Left forelimb (tissue), 1 donor: Measurements from ENCODE around the gene MAPK14.

Source experiments
- DNase-seq: peaks from one replicate; pipeline ENCODE4 v3.0.0-alpha.2; 2018; ENCODE audit warnings: low spot score

The MAPK14 gene

GRCh38 chr6:36138667-36139066 lies 111.1 kb downstream of the MAPK14 start:
- DNase-seq: no peak

- no peak for DNase-seq
Measured at GRCh38 chr6:36139431-36139830, 111.8 kb downstream of the MAPK14 start.

- DNase-seq: no peak
Measured at GRCh38 chr6:36139991-36140710, 112.5 kb downstream of the MAPK14 start.

GRCh38 chr6:36141091-36141490 lies 113.5 kb downstream of the MAPK14 start:
- DNase-seq: no peak

- no peak for DNase-seq
Measured at GRCh38 chr6:36141961-36142360, 114.4 kb downstream of the MAPK14 start.

- no peak for DNase-seq
Measured at GRCh38 chr6:36142971-36143838, 115.6 kb downstream of the MAPK14 start.

GRCh38 chr6:36145495-36145894 lies 117.9 kb downstream of the MAPK14 start:
- DNase-seq: no peak

GRCh38 chr6:36147294-36147693 lies 119.7 kb downstream of the MAPK14 start:
- DNase-seq: no peak

- DNase-seq: no peak
Measured at GRCh38 chr6:36149476-36149875, 121.9 kb downstream of the MAPK14 start.

GRCh38 chr6:36150283-36150682 lies 122.7 kb downstream of the MAPK14 start:
- DNase-seq: no peak

- DNase-seq: no peak
Measured at GRCh38 chr6:36154286-36154685, 126.7 kb downstream of the MAPK14 start.

GRCh38 chr6:36155662-36156061 lies 128.1 kb downstream of the MAPK14 start:
- DNase-seq: no peak

- DNase-seq: no peak
Measured at GRCh38 chr6:36160147-36160760, 132.6 kb downstream of the MAPK14 start.
